Measurements from ENCODE around the gene CACNA2D2.

The CACNA2D2 gene

GRCh38 chr3:50419595-50420370 lies 83.7 kb downstream of the CACNA2D2 start:
- no peak for DNase-seq

- DNase-seq = no peak
These were observed 84.6 kb downstream of the CACNA2D2 start for GRCh38 chr3:50418850-50419249.

GRCh38 chr3:50417637-50418033 lies 85.8 kb downstream of the CACNA2D2 start:
- DNase-seq = no peak

- no peak for DNase-seq
These were observed 86.4 kb downstream of the CACNA2D2 start for GRCh38 chr3:50416736-50417636.

GRCh38 chr3:50415816-50416215 lies 87.6 kb downstream of the CACNA2D2 start:
- no peak for DNase-seq

- DNase-seq = no peak
These were observed 88.4 kb downstream of the CACNA2D2 start for GRCh38 chr3:50415061-50415460.

GRCh38 chr3:50414616-50415015 lies 88.8 kb downstream of the CACNA2D2 start:
- no peak for DNase-seq

GRCh38 chr3:50412231-50412754 lies 91.1 kb downstream of the CACNA2D2 start:
- DNase-seq = no peak

- DNase-seq = no peak
These were observed 92.2 kb downstream of the CACNA2D2 start for GRCh38 chr3:50411229-50411628.

- DNase-seq = no peak
These were observed 92.8 kb downstream of the CACNA2D2 start for GRCh38 chr3:50410608-50411139.

- no peak for DNase-seq
These were observed 93.2 kb downstream of the CACNA2D2 start for GRCh38 chr3:50410185-50410584.

- DNase-seq = no peak
These were observed 94.9 kb downstream of the CACNA2D2 start for GRCh38 chr3:50408443-50408944.

GRCh38 chr3:50406487-50406886 lies 96.9 kb downstream of the CACNA2D2 start:
- no peak for DNase-seq

GRCh38 chr3:50405249-50405648 lies 98.2 kb downstream of the CACNA2D2 start:
- DNase-seq = peak; percentile 43

GRCh38 chr3:50401978-50402595 lies 101.3 kb downstream of the CACNA2D2 start:
- no peak for DNase-seq

- DNase-seq = no peak
These were observed 106.9 kb downstream of the CACNA2D2 start for GRCh38 chr3:50396502-50396901.

- DNase-seq = no peak
These were observed 108.2 kb downstream of the CACNA2D2 start for GRCh38 chr3:50395070-50395860.

GRCh38 chr3:50393061-50393460 lies 110.4 kb downstream of the CACNA2D2 start:
- no peak for DNase-seq

- DNase-seq = no peak
These were observed 111.2 kb downstream of the CACNA2D2 start for GRCh38 chr3:50392101-50392715.

- DNase-seq = no peak
These were observed 112.8 kb downstream of the CACNA2D2 start for GRCh38 chr3:50390508-50391224.

- no peak for DNase-seq
These were observed 114.0 kb downstream of the CACNA2D2 start for GRCh38 chr3:50389414-50389767.

Data from activated CD4-positive, alpha-beta T cell treated with anti-CD3 and anti-CD28 coated beads for 48 hours (primary cell).